Measurements from ENCODE around the gene MAGI2.

Gene MAGI2

DNA sequence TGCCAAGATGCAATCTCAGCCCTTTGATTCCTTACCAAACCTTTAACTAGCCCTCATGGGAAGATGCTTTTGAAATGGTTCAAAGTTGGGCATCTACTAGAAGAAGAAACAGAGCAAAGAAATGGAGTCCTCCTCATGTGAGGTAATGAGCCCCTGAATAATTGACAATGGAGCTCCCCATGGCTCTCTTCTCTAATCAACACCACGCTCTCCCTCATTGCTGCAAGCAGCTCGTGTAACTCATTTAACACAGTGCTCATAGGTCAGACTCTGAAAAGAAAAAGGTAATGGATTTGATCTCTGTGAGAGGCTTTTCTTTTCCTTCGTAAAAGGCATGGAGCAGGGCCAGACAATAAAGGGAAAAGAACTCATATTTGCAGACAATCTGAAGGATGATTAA is 1342.1 kb downstream of the MAGI2 start:
- no peak for FAIRE-seq

DNA sequence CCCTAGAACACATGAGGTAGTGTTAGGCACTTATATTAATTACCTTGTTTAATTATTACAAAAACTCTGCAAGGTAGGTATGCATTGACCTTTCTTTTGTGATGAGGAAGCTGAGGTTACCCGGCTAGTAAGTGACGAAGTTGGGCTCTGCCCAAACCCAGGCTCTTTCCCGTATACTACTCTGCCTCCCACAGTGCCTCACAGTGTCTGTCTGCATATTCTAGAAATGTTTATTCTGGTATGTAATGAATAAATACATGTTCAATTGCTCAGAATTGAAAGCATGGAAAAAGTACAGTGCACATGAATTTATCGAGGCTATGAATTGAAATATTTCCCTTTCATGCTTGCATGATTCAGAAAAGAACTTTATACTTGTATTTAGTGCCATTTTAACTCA is 1350.0 kb downstream of the MAGI2 start:
- FAIRE-seq: no peak

DNA sequence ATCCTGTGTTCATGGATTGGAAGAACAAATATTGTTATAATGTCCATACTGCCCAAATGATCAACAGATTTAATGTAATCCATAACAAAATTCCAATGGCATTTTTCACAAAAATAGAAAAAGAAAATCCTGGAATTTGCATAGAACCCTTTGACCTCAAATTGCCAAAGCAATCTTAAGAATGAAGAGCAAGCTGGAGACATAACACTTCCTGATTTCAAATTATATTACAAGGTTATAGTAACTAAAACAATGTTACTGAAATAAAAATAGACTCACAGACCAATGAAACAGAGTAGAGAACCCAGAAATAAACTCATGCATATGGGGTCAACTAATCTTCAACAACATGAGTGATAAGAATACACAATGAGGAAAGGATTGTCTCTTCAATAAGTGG is 1352.4 kb downstream of the MAGI2 start:
- FAIRE-seq: no peak

DNA sequence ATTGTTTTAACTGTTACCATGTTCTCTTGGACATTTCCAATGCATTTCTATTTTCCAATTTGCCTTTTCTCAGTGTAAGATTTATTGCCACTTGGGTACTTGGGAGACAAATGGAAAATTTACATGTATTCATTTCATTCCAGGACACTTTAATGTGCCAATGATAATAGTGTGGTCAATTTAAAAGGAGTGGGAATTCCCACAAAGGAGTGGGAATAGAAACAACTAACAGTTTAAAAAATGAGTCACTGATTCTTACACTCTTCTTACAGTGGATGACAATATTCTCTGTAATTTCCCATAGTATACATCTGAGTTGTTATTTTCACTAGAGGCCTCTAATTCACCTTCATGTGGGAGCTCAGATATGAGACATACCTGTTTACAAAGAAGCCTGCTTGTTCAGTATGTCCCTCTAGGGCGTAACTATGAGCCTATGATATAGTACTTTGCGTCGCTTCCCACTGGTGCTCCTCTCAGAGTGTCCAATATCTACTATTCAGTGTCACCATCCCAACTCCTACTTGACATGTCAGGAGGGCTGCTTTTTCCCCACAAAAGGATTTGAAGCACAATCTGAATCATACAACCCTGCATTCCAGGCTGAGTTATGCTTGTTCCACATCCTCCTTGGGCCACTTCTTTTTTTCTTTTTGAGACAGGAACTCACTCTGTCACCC is 1353.6 kb downstream of the MAGI2 start:
- FAIRE-seq: no peak

DNA sequence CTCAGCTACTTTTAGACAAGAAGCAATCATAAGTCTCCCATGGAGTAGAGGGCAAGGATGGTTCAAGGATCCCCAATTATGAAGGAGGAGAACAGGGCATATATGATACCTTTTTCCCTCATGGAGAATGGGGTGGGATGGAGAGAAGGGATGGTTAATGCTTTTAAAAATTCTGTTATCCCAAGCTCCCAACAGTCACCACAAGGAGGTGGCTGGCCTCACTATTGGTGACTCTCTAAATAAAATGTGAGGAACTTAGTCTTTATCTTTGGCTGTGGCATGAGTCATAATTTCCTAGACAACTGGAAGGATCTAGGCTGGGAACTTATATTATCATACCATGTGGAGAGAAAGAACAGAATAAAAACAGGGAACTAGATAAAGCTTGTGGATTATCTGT is 1357.9 kb downstream of the MAGI2 start:
- FAIRE-seq: no peak

DNA sequence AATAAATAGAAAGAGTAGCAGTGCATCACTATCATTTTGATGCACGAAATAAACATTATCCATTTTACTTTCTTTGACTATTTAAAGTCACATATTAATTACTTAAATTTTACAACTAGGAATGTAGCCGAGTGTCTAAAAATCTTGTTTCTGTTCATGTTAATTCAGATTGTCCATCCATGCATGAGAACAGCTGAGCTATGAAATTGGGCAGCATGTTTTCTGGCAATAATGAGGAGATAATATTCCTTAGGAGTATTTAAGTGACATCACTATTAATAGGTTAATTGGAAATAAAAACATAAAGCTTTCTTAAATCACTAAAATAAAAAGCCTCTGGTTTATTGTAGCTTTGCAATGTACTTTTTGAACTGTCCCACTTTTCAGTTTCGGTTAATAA is 1361.1 kb downstream of the MAGI2 start:
- no peak for FAIRE-seq

DNA sequence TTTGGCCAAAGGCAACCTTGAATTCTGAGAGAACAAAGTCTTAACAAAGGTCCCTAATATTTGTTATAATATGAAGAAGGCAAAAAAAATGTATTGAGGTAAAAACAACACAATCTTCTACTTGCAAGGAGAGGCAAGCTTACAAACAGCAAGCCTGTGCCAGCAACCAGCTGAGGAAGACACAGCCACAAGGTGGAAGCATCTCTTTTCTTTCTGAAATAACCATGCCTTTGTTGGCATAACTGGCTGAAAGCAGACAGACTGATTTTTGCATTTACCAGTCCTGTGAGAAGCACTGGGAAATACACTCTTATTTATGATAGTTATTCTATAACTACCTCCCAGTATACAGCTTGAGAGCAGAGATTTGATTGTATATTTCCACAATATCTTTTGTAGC is 1362.9 kb downstream of the MAGI2 start:
- FAIRE-seq: no peak

DNA sequence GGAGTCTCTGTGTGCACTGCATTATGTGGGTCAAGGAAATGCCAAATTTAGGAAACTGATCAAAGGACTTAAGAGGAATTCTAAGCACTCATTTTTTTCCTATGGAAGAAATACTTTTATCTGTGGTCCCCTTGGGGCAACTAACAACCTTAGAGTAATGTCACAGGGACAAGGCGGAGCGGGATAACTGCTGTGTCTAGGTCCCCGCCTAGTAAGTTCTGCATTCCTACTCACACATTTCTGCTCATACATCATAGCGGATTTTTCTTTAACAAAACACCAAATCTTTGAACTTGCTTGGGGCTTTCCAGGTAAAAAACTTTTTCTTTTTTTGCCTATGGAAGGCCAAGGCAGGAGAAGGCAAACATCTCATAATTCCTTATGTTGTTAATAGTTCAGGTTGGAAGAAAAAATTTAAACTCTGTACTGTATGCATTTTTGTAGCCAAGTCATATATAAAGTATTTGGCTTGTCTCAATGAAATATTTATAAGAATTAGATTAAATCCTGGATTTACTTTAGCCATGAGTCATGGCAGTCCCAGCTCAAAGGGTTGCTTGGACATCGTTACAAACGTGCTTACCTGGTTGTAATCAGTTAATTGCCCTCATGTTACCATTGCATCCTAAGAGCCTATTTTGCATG is 1369.9 kb downstream of the MAGI2 start:
- no peak for FAIRE-seq

DNA sequence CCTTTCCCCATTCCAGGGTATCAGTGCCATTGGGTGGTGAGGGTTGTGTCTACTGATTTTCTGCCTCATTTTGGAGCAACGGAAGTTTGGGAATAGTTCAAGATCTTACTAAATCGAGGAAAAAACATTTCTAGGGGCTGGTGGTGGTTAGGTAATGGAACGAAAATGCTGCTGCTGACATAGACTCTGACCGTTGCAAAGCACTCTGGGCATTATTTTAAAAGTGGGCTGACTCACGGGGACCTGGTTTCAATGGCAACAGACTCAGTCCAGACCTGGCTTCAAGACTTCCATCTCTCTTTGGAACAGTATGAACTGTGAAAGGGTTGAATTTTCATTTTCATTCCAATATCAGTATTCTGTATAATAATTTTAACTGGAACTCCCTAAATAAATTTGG is 1370.9 kb downstream of the MAGI2 start:
- no peak for FAIRE-seq

DNA sequence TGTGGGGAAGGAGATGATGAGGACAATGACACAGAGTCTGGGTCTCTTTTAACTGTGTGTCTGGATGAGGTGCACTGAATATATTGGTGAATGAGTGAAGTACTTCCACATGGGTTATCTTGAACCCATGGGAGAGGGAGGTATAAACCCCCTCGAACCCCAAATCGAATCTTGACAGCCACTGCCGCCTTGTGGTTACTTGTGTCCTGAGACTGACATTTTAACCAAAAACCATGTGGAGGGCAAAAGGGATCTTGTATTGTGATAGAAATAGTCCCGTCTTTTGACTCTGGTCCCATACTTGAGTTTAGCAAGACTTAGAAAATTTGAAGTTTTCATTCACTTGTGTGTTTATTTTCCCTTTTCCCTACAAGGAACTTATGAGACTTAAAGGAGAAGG is 1371.6 kb downstream of the MAGI2 start:
- no peak for FAIRE-seq

DNA sequence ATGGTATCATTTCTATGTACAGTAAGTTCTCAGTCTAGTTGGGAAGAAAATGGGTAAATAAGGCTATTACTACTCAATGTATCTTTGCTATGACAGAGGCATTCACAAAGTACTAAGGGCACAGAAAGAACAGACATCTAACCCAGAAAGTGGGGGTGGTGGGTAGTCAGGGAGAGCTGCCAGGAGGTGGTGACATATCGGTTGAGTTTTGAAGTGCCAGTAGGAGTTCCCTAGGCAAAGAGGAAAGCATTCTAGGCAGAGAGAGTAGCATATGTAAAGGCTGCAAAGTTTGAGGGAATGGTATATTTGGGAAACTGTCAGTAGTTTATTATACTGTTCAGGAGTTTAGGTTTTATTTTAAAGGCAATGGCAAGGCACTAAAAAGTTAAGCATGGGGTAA is 1372.1 kb downstream of the MAGI2 start:
- no peak for FAIRE-seq

DNA sequence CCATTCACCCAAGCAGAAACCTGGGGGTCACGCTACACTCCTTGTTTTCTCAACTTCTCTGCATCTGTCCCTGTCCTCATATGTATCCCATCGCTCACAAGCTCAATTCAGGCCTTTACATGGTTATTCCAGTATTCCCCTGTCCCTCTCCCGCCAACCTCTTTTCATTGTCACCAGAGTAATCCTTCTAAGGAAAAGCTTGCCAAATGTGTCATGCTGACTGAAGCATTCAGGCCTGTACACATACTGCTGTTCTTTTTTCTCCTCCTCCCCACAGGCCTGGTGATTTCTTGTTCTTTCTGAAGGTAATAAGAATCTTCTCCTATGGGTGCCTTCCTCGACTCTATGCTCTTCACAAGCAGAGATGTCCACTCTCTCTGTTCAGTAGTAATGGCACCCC is 1372.7 kb downstream of the MAGI2 start:
- FAIRE-seq: no peak

DNA sequence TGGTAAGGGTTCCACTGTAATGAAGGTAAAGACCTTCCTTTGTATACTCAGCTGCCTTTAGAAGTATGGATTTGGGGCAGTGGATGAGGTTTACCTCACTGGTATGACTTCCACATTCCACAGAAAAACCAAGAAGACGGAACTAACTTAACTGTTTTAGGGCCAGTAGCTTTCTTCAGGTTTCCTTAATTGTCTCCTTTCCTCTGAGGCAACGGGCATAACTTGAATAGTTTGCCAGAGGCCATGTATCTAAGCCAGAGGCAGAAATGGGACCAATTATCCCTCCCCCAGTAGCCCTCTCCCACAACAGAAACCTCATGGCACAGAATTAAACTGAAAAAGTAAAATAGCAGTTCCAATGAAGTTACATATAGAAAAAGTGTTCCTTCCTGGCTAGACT is 1373.2 kb downstream of the MAGI2 start:
- no peak for FAIRE-seq

DNA sequence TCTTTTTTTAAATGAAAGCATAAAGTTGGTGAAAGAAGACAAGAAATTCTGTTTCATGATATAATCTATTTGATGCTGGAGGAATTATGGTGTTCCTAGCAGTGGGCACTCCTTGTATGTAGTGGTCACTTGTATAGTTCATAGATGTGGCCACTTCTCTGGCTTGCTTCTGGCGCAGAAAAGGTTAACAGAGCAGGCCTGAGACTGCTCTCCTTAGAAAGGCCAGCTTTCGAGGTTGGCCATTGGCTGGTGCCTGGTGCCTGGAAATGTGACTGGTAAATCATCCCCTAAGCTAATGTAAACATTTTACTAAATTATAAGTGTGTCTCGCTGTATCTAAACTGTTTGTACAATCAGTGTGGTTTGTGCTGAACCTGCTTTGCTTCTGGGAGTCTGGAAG is 1378.8 kb downstream of the MAGI2 start:
- FAIRE-seq: no peak

DNA sequence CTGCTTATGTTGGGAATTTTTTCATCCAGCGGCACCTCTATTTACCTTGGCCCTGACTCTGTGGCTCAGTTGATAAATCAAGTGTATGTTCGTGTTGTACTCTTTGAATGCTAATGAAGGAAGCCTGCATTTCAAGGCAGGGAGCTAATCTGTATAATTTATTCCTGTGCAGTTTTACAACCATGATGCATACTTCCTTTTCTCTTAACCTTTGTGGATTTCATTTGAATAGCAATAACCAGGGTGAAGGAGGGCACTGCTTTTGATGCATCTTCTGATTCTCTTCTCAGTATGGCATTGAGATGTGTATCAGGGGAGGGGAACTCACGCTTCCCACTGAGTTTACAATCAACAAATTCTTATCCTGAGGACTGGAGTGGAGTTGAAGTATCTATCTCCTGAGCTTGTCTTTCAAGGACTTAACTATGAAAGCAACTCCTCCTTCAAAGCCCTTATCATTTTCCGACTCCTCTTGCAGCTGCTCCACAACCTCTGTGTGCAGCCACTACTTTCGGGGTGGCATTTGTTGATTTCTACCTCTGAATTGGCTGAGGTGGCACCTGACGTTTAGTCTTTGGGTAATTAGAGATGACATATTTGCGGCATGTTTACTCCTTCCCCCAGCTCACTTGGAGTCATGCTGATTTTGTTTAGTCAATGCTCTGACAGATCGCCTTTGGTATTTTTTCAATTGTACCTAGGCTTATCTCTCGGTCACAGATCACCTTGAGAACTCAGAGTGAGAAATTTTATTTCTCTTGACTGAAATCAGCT is 1379.7 kb downstream of the MAGI2 start:
- FAIRE-seq: no peak

DNA sequence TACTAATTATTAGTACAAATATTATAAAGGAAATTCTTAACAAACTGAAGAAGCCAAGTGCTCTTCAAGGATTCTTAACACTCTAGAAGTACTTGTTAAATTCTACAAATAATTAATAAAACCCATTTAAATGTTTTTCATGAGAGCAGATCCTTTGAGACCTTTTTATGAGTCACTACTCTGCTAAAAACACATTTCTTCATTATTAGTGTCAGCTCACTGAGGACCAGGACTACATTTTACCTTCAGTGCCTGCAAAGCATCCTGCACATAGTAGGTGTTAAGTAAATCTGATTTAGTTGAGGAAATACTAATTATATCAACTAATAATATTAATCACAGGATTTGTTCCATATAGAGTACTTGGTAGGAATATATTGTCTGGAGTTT is 1381.3 kb downstream of the MAGI2 start:
- no peak for FAIRE-seq

DNA sequence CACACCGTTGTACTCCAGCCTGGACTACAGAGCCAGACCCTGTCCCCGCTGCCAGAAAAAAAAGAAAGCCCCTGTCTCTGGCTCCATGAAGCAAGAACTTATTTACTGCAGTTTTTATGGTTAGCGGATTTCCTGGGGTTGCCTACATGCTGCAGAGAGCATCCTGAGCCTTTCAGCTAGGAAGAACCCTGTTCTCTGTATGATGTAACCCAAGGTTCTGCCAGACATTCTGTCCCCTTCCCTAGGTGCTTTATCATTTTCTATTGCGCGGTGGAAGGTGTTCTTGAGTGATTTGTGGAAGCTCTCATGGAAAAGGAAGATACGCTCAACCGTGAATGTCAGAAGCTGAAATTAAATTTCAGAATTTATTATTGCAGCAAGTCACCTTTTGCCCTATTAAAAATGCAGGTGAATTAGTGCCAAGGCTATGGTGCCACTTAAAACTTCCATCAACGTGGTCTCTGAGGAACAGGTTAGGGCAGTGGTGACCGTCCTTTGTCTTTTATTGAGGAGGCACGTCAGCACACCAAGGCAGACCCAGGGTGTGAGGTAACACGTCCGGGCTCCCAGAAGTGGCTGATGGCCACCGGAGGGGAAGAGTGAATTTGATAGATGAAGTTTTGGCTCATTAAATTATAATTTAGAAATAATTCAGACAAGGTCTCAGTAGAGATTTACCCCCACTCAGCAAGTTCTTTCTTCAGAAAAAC is 1381.8 kb downstream of the MAGI2 start:
- no peak for FAIRE-seq

DNA sequence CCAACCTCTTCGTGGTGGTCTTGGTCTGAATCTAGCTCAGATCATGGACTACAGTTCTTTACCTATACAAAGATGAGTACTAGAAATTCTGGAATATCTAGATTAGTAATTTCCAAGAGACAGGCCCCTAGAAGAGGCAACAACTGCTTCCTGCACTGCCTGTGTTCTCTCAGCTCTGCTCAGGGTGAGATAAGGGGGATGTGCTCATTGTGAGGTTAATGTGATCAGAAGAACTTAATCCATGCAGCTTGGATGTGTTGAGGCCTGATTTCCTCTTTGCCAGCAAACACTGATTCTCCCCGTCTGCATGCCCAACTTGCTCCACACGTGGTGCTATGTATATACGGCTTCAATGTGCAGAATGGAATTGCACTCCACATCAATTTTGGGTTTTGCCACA is 1386.9 kb downstream of the MAGI2 start:
- FAIRE-seq: no peak

DNA sequence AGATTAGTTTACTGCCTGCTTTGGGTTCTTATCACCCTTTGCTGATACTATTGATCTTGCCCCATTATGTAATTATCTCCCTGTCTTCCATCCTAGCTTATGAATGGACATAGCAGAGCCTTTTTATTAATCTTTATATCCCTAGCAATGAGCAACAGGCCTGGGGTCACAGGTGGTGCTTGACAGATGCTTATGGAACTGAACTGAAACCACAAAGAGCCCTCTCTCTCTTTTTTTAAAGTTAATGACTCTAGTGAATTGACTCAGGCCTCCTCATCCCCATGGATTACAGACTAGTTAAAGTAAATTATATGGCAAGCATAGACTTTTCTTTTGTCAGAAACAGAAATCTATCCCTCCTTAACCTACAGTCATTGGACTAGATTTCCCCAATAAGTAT is 1389.7 kb downstream of the MAGI2 start:
- no peak for FAIRE-seq

DNA sequence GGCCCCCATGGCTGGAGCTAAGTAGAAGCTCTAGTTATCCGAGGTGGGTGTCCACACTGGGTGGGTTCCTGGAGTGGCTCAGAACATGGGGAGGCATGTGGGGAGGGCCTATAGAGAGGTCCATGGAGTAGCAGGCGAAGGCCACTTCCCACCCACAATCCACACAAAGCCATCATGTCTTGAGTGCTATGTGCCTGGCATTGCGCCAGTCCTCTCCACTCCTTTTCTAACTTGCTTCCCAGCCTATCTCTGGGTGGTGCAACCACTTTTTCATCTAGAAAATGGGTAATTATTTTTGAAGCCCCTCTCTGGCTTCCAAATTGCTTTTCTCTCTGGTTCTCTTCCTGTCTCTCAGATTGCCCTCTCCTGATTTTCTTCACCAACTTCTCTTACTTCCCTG is 1391.3 kb downstream of the MAGI2 start:
- no peak for FAIRE-seq

DNA sequence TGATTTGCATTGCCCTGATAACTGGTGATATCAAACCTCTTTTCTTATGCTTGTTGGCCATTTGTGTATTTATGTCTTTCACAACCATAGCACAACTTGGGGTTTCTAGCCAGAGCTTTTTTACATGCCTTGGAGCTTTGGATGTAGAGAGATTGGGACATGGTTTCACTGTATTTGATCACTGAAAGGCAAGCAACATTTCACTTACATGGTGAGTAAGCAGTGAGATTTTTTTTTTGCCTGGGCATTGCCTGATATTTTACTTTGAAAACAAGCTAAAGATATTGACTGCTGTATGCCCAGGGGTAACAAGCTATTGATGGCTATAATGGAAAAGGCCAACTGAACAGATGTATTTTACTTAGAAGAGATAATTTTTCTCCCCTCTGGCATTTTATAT is 1395.9 kb downstream of the MAGI2 start:
- FAIRE-seq: no peak

DNA sequence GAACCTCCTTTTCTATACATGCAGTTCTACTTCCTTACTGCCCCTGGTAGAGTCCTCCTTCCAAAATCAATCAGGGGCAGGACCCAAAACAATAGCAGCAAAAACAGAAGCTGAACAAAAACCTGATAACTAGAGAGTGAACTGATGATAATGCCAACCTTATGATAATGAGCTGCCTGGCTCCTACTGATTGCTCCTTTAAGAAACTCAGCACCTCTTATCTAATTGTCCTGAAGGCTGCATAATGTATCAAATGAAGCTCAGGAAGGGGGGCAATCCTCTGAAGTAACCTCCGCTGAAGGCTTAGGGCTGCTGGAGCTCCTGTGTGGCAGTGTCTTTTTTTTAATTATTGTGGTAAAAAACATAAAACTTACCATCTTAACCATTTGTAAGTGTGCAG is 1397.9 kb downstream of the MAGI2 start:
- no peak for FAIRE-seq

DNA sequence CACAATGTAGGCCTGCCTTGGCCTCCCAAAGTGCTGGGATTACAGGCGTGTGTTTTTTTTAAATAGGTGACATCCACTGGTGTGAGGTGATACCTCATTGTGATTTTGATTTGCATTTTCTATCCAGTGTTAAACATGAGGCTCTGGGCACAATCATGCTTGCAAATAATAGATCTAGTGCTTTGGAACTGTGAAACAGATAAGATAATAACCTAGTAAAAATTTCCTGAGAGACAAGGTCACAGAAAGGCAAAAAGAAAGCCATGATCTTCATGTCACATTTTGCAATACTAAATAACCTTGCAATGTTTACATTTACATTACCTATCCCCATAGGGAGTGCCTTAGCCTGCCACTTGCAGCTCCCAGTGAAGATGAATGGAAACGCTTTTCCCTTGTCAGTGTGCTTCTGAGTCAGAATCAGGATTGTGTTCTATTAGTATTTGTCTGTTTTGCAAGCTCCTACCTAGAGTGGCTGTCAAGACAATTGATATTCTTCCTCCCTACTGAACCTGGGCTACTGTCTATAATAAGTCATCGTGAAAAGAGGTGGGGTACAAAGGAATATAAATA is 1398.4 kb downstream of the MAGI2 start:
- FAIRE-seq: no peak
